ENCODE results near the gene STRADA. TPM values are rescaled to one million over a fixed set of nuclear protein-coding genes. Genes with fewer than 3 reads are reported as not detected.

STRADA gene
- total RNA-seq, 2 donors from 2014 or later, result 15.7 to 37.1 TPM

DNA sequence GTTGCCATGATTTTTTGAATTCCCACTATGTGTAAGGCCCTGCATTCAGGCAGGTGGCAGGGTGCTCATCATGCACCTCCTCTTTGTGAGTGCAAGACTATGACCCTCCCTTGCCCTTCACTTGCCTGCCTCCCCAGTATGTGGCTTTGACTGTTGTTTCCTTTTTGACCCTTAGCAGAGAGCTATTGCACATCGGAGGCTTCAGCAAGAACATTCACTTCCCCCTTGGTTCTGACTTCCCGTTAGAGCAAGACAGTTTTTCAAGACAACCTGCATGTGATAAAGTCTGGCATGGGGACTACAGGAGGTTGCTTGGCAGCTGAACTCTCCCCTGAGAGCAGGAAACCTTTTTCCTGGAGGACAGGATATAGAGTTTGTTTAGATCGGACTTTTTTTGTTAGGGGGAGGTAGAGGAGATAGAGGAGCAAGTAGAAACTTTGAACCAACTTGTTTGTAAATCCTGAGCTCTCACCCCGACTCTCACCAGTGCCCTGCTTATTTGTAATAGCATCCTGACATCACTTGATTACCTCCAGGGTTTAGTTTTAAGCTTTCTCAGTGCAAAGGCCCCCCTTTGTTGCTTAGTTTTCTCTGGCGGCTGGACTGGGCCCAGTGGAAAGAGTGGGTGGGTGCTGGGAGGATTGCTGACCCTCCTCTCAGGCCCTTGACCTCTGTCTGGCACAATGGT, 75.9 kb downstream of the STRADA start:
- Histone ChIP-seq H3K4me3 (no peak overlapping the region), H3K27ac (no peak overlapping the region), H3K4me1 (replicated peaks) (no peaks in the 10 kb centered on the region), H3K27me3 (replicated peaks; ENCODE audit: insufficient read depth) (no peaks in the 10 kb centered on the region), H3K9me3 (no peaks in the 10 kb centered on the region), H3K36me3 (no peaks in the 10 kb centered on the region)
- WGBS, result 69% methylated on average over 5 of the region's 5 CpGs
- DNase-seq (ENCODE audit: low spot score), result no peak
- TF ChIP-seq POLR2AphosphoS5 (IDR thresholded peaks at IDR 0.05) (no peak), CTCF (IDR thresholded peaks at IDR 0.05) (no peak), POLR2A (IDR thresholded peaks at IDR 0.05) (no peak)
- intact Hi-C loops (cut with DNase I), result no loop called here

DNA sequence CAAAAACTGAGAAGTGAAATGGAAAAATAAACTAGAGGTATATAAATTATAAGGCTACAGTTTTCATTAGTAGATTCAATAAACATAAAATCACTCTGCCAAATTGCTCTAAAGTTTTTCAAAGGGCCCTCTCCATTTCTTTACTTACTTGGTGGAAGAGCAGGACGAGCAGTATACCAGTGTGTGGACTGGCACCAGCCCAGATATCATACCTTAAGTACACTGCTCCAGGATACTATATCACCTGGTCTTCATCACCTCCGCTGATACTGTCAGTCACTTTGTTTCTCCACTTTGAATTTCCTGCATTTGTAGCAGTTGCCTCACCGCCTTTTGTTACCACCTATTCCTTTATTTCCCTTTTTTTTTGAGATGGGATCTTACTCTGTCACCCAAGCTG, 81.7 kb downstream of the STRADA start:
- H3K27me3 ChIP-seq (replicated peaks; ENCODE audit: insufficient read depth), result no peaks in the 10 kb centered on the region
- intact Hi-C loops (cut with DNase I), result no loop called here
- TF ChIP-seq POLR2AphosphoS5 (IDR thresholded peaks at IDR 0.05) (peak; percentile 58), CTCF (IDR thresholded peaks at IDR 0.05) (no peak)

DNA sequence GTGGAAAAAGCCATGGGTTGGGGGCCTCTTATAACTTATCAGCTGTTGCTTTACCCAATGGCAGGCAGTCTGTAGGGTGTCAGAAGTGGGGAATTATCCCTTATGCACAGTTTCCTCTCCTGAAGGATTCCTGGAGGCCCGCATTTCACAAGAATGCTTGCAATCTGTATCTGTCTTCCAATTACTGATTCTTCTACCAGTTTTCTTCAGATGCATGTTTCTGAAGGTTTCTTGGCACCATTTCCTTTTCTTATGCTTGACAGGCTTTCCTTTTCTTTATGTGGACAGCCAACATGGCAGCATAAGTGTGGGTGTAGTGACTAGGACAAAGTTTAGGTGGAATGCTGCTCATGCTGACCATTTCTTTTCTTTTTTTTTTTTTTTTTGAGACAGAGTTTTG, 83.2 kb downstream of the STRADA start:
- 42% methylated on average over 1 of the region's 1 CpG for WGBS
- H3K27ac ChIP-seq, result no peak overlapping the region
- no peaks in the 10 kb centered on the region for H3K9me3 ChIP-seq
- H3K27me3 ChIP-seq (replicated peaks; ENCODE audit: insufficient read depth), result no peaks in the 10 kb centered on the region
- H3K36me3 ChIP-seq, result no peaks in the 10 kb centered on the region
- TF ChIP-seq POLR2AphosphoS5 (IDR thresholded peaks at IDR 0.05) (no peak), POLR2A (IDR thresholded peaks at IDR 0.05) (no peak), CTCF (IDR thresholded peaks at IDR 0.05) (no peak)
- H3K4me3 ChIP-seq, result no peak overlapping the region
- no peak for DNase-seq (ENCODE audit: low spot score)
- intact Hi-C loops (cut with DNase I), result no loop called here
- no peaks in the 10 kb centered on the region for H3K4me1 ChIP-seq (replicated peaks)

More for the DNA sequence above, 81.7 kb downstream of the STRADA start:
- Histone ChIP-seq H3K27ac (no peak overlapping the region), H3K4me1 (replicated peaks) (no peaks in the 10 kb centered on the region), H3K36me3 (no peaks in the 10 kb centered on the region), H3K9me3 (no peaks in the 10 kb centered on the region), H3K4me3 (no peak overlapping the region)
- WGBS, result 71% methylated on average over 3 of the region's 3 CpGs
- peak; percentile 57 for DNase-seq (ENCODE audit: low spot score)

GRCh38 chr17:63657786-63658185, 83.8 kb downstream of the STRADA start:
- Histone ChIP-seq H3K4me1 (replicated peaks) (no peaks in the 10 kb centered on the region), H3K27me3 (replicated peaks; ENCODE audit: insufficient read depth) (no peaks in the 10 kb centered on the region), H3K4me3 (no peak overlapping the region), H3K36me3 (no peaks in the 10 kb centered on the region), H3K27ac (no peak overlapping the region), H3K9me3 (no peaks in the 10 kb centered on the region)
- intact Hi-C loops (cut with DNase I), result no loop called here
- 83% methylated on average over 3 of the region's 3 CpGs for WGBS
- TF ChIP-seq POLR2A (IDR thresholded peaks at IDR 0.05) (no peak), POLR2AphosphoS5 (IDR thresholded peaks at IDR 0.05) (no peak), CTCF (IDR thresholded peaks at IDR 0.05) (no peak)
- no peak for DNase-seq (ENCODE audit: low spot score)

DNA sequence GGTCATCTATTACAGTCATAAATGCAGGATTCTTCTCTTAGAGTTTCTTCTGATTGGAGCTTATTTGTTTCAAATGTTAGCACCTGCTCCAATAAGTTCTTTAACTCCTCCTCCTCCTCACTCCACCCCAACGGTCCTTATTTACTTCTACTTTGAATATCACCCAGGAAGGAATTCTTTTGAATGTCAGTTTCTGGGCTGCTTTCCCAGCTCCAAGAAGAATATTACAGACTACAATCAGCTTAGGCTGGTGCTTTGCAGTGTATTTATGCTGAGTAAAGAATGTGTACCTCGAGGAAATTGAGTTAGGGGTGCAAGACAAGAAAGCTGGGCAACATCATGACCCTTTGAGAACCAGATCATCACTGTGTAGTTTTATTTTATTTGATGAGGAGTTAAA, 88.5 kb downstream of the STRADA start:
- Histone ChIP-seq H3K36me3 (no peaks in the 10 kb centered on the region), H3K27me3 (replicated peaks; ENCODE audit: insufficient read depth) (no peaks in the 10 kb centered on the region), H3K4me3 (no peak overlapping the region), H3K9me3 (no peaks in the 10 kb centered on the region), H3K4me1 (replicated peaks) (no peaks in the 10 kb centered on the region), H3K27ac (no peak overlapping the region)
- 27% methylated on average over 2 of the region's 2 CpGs for WGBS
- intact Hi-C loops (cut with DNase I), result no loop called here
- DNase-seq (ENCODE audit: low spot score), result no peak
- TF ChIP-seq POLR2A (IDR thresholded peaks at IDR 0.05) (no peak), CTCF (IDR thresholded peaks at IDR 0.05) (no peak), POLR2AphosphoS5 (IDR thresholded peaks at IDR 0.05) (no peak)
